Subcutaneous adipose tissue (tissue), 4 donors: ENCODE measurements around the gene RGS4. TPM values are rescaled to one million over a fixed set of nuclear protein-coding genes. Genes with fewer than 3 reads are reported as not detected.

Experiments
- total RNA-seq, 4 donors: library from RNA; depleted of rRNA; stranded (reverse); fragments of >200 nt; gene quantifications; one replicate each; pipeline ENCODE4 v1.1.0, GENCODE V29; 2016
- TF ChIP-seq, protein P1 (sequence below): fragments of 450-650 bp; IDR thresholded peaks from one replicate; pipeline ENCODE4 v1.5.1; 2016; ENCODE audit warnings: low read depth, mild to moderate bottlenecking, control low read depth, antibody characterized with exemption, moderate library complexity

RGS4 gene
- total RNA-seq, 4 donors from 2014 or later: 0.22 to 1.4 (median 0.82) TPM; not detected in 1

DNA sequence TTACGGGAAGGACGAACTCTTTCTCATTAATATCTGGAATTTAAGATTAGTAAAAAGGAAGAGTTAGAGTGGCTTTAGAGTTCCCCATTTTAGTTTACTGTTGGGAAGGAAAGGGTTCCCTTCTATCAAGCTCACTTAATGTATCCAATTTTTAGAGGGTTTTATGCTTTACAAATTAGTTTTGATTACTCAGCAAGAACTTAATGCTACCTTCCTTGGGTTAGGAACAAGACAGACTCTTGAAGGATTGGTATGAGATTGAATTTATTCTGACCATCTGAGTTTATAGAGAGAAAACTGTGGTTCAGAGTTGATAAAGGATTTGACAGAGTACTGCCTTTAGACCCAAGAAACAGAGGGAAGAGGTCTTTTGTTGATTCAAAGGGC lies 29.5 kb upstream of the RGS4 start:
- TF ChIP-seq, protein P1, sequence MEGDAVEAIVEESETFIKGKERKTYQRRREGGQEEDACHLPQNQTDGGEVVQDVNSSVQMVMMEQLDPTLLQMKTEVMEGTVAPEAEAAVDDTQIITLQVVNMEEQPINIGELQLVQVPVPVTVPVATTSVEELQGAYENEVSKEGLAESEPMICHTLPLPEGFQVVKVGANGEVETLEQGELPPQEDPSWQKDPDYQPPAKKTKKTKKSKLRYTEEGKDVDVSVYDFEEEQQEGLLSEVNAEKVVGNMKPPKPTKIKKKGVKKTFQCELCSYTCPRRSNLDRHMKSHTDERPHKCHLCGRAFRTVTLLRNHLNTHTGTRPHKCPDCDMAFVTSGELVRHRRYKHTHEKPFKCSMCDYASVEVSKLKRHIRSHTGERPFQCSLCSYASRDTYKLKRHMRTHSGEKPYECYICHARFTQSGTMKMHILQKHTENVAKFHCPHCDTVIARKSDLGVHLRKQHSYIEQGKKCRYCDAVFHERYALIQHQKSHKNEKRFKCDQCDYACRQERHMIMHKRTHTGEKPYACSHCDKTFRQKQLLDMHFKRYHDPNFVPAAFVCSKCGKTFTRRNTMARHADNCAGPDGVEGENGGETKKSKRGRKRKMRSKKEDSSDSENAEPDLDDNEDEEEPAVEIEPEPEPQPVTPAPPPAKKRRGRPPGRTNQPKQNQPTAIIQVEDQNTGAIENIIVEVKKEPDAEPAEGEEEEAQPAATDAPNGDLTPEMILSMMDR: no peak

DNA sequence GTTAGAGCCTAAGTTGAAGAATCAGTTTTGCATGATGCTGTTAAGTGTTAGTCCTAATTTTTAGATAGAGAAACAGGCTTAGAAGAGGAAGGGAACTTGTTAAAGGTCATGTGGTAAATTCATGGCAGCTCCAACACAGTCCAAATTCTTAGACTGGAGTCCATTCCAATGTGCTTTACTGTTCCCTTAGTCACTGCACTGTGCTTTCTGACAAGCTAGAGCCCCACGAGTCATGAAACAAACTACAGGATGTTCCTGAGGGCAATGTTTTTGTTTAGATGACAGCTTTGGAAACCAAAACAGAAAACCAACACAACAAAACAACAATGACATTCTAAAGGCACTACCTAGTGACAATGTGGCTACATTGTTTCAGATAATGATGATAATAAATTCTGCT lies 23.1 kb upstream of the RGS4 start:
- TF ChIP-seq, protein P1: no peak

DNA sequence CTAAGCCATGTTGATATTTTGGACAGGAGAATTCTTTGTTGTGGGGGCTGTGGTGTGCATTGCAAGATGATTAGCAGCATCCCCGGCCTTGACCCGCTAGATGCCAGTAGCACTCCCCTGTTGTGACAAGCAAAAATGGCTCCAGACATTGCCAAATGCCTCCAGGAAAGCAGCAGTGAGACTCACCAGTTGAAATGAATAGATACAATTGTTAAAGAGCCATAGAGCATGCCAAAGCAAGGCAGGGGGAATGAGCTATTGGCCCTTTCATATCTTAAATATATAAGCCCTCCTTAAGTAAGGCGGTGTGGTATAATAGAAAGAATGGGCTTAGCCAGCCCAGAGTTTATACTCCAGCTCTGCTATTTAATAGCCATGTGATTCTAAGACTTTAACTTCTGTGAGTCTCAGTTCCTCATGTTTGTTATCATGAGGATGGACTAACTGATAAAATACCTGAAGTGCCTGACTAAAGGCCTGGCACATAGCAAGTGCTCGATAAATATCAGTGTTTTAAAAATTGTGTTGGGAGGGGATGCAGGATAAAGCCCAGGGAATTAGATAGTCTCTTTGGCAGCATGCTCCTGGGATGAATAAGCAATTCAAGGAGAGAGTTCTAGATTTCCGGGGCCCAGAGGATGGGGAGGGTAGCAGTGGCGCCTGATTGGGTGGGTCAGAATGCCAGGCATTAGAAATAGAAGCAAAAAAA lies 21.1 kb upstream of the RGS4 start:
- TF ChIP-seq, protein P1: no peak

DNA sequence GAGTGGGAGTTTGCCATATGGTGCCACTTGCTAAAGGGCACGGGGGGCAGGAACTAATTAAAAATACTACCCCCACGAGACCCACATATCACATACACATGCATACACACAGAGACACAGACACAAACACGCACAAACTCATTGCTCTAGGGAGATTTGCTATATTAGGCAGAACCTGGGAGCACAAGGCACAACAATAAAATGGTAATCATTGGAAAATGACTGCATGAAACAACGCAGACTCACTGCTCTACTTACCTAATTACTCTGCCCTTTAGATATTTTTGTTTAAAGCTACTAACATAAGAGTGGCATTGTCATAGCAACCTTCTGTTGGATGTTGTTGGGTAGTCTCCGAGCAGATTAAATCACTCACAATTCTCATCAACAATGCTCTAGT lies 20.3 kb upstream of the RGS4 start:
- TF ChIP-seq, protein P1: no peak

DNA sequence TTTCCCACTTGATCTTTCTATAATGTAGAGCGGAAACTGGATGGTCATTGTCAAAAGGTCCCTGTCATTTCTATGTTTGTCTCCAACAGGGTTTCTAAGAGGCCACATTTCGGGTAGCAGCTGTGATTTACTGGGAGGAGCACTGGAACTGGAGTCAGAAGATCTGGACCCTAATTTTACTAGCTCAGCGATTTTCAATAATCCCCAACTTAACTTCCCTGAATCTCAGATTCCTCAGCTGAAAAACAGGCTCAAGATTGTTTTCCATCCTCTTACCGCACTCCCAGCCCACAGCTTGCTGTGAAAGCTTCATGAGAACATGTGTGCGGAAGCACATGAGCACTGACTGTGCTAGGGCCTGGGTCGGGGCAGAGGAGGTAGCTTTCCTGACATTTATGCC lies 19.9 kb upstream of the RGS4 start:
- TF ChIP-seq, protein P1: no peak

DNA sequence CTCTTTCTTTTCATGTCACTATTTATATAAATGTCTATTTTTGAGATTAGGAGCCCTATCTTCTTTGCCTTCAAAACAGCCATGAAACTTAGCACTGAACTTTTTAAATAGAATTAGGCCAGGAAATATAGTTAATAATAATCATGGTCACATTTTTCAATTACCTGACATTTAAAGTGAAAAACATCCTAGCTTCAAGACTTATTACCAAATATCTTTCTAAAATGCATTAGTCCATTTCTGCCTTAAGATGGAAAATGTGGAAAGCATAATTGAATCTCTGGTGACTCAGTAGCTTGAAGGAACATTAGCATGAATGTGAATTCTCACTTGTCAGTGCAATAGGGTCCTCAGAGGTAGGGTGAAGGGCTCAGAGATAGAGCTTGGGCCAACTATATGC lies 18.7 kb upstream of the RGS4 start:
- TF ChIP-seq, protein P1: no peak

DNA sequence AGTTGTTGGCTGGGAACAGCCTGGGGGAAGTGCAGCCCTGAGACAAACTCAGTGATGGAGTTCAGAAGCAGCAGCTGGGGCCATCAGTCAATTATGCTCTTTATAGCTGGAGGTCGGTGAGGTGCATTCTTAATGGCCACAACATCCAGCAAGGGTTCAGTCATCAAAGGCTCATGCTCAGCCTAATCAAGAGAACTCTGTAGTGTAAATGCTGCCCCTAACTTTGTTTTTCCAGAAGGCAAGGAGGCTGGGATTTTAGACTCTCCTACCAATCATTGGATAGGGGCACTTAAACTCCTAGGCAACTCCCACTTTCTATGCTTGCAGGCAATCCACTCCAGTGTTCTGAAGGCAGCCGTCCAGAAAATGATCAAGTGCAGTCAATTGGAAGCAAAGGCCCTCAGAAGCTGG lies 15.0 kb upstream of the RGS4 start:
- TF ChIP-seq, protein P1: no peak
